ENCODE data around the gene TNFRSF14.

Gene TNFRSF14

GRCh38 chr1:2611621-2612437 is 55.7 kb downstream of the TNFRSF14 start:
- no peak for DNase-seq (ENCODE audit: insufficient read length, low spot score)
- no peak for FAIRE-seq

GRCh38 chr1:2612591-2613365 is 56.6 kb downstream of the TNFRSF14 start:
- no peak for FAIRE-seq
- DNase-seq (ENCODE audit: insufficient read length, low spot score) = no peak
